ENCODE measurements around the gene ST6GALNAC3. TPM values are rescaled to one million over a fixed set of nuclear protein-coding genes. Genes with fewer than 3 reads are reported as not detected.

ST6GALNAC3 gene
- total RNA-seq, 1 experiment from 2014 or later, result 0.03 TPM

GRCh38 chr1:76568573-76569238 is 494.2 kb downstream of the ST6GALNAC3 start:
- H3K27ac ChIP-seq (ENCODE audit: low read length), result no peak overlapping the region
- ATAC-seq (no peak), DNase-seq (ENCODE audit: low read depth, low spot score) (no peak)
- no TSS peak for BruUV-seq (replicated peaks)
- no peak for TF ChIP-seq TCF7L2 (IDR thresholded peaks at IDR 0.05; ENCODE audit: low read depth, low read length)
- no peak for TF ChIP-seq CTCF (IDR thresholded peaks at IDR 0.05)
- no peaks in the 10 kb centered on the region for H3K9me3 ChIP-seq (ENCODE audit: control insufficient read depth, insufficient read depth, low read depth, low read length)
- no peaks in the 10 kb centered on the region for H3K4me1 ChIP-seq (ENCODE audit: control insufficient read depth, insufficient read depth, low read length)
- H3K36me3 ChIP-seq (ENCODE audit: control insufficient read depth, insufficient read depth, low read length), result no peaks in the 10 kb centered on the region
- intact Hi-C loops (cut with micrococcal nuclease; ENCODE audit: unreplicated experiment), result no loop called here
- H3K27me3 ChIP-seq (ENCODE audit: control insufficient read depth, insufficient read depth, low read length), result no peaks in the 10 kb centered on the region
- CTCF ChIA-PET, result no interaction called here
- POLR2A ChIA-PET, result no interaction called here
- in situ Hi-C loops (cut with HindIII; ENCODE audit: low pct_unique_long_range_greater_than_20kb, low sequenced_read_pairs), result no loop called here
- H3K4me3 ChIP-seq (ENCODE audit: low read depth in 2 of 2, low read length in 2 of 2), result no peak overlapping the region

- in situ Hi-C loops (cut with HindIII; ENCODE audit: low pct_unique_long_range_greater_than_20kb, low sequenced_read_pairs) (no loop called here), intact Hi-C loops (cut with micrococcal nuclease; ENCODE audit: unreplicated experiment) (no loop called here)
- Histone ChIP-seq H3K27ac (ENCODE audit: low read length) (no peak overlapping the region), H3K36me3 (ENCODE audit: control insufficient read depth, insufficient read depth, low read length) (no peaks in the 10 kb centered on the region), H3K4me3 (ENCODE audit: low read depth in 2 of 2, low read length in 2 of 2) (no peak overlapping the region), H3K4me1 (ENCODE audit: control insufficient read depth, insufficient read depth, low read length) (no peaks in the 10 kb centered on the region), H3K9me3 (ENCODE audit: control insufficient read depth, insufficient read depth, low read depth, low read length) (no peaks in the 10 kb centered on the region), H3K27me3 (ENCODE audit: control insufficient read depth, insufficient read depth, low read length) (no peaks in the 10 kb centered on the region)
- no TSS peak for BruUV-seq (replicated peaks)
- no peak for DNase-seq (ENCODE audit: low read depth, low spot score)
- no peak for ATAC-seq
- ChIA-PET POLR2A (no interaction called here), CTCF (no interaction called here)
- TF ChIP-seq REST (IDR thresholded peaks at IDR 0.05; ENCODE audit: insufficient read depth in 1 of 2, low read depth in 2 of 2, low read length in 1 of 2) (no peak), SIN3A (IDR thresholded peaks at IDR 0.05; ENCODE audit: borderline replicate concordance, insufficient read depth, low read depth, low read length) (no peak), TCF7L2 (IDR thresholded peaks at IDR 0.05; ENCODE audit: low read depth, low read length) (no peak), CTCF (IDR thresholded peaks at IDR 0.05) (no peak), POLR2AphosphoS5 (IDR thresholded peaks at IDR 0.05; ENCODE audit: low read depth, low read length) (no peak)
These were observed 496.7 kb downstream of the ST6GALNAC3 start for GRCh38 chr1:76571248-76571647.
